Adrenal gland (tissue), 5 donors: ENCODE measurements around the gene IQCE.

Experiments used
- POLR2A ChIP-seq, 2 donors: fragments of 450-650 bp; IDR thresholded peaks; one replicate each; pipeline ENCODE4 v1.6.1; 2017; ENCODE audit warnings: antibody characterized with exemption in 2 of 2, mild to moderate bottlenecking in 2 of 2, moderate library complexity in 1 of 2
- TF ChIP-seq, protein P1 (sequence below), 6 experiments: fragments of 450-650 bp in 4 of 6; fragments of 200-600 bp in 2 of 6; sonication (generic) in 1 of 6; IDR thresholded peaks; 1 replicate in 5 of 6; 2 replicates in 1 of 6; pipeline versions ENCODE4 v1.5.1 to v1.8.0; 2016 to 2021; ENCODE audit warnings: antibody characterized with exemption in 6 of 6, mild to moderate bottlenecking in 2 of 6, moderate library complexity in 1 of 6
- donor health status: DM: no; HTN: no; CAD: no.

DNA sequence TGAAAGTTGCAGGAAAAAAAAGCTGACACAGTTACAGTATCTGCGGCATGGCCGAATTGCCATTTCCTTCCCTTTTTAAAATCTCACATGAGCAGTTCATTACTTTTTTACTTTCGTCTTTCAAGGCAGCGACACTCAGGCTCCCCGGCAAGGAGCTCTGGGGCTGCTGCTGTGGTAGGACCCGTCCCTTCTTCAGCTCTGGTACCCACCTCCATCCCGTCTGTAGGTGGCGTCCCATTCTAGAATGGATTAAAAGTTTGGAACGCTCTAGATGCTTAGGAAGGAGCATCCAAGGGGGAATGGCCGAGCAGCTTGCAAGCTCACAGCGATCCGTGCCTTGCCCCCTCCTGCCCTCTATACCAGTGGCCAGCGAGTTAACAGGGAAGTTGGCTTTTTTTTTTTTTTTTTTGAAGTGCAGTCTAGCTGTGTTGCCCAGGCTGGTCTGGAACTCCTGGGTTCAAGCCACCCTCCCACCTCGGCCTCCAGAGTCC is 50.2 kb downstream of the IQCE start:
- TF ChIP-seq, protein P1, sequence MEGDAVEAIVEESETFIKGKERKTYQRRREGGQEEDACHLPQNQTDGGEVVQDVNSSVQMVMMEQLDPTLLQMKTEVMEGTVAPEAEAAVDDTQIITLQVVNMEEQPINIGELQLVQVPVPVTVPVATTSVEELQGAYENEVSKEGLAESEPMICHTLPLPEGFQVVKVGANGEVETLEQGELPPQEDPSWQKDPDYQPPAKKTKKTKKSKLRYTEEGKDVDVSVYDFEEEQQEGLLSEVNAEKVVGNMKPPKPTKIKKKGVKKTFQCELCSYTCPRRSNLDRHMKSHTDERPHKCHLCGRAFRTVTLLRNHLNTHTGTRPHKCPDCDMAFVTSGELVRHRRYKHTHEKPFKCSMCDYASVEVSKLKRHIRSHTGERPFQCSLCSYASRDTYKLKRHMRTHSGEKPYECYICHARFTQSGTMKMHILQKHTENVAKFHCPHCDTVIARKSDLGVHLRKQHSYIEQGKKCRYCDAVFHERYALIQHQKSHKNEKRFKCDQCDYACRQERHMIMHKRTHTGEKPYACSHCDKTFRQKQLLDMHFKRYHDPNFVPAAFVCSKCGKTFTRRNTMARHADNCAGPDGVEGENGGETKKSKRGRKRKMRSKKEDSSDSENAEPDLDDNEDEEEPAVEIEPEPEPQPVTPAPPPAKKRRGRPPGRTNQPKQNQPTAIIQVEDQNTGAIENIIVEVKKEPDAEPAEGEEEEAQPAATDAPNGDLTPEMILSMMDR (IDR thresholded peaks at IDR 0.05), result peak in 5 of 6 experiments; percentile 20 to 46 (median 36)
- TF ChIP-seq POLR2A (IDR thresholded peaks at IDR 0.05), result no peak
